HG03442 (cell line): ENCODE results near the gene ATP2A1.
"Not testable (repeated sequence)": the region's sequence is repeated elsewhere in the genome, so short reads cannot be mapped to it uniquely, and the experiment has no call there.

Experiments used
- ATAC-seq: cut with Tn5 transposase; IDR thresholded peaks from one replicate; pipeline ENCODE4 v1.9.1; 2021; ENCODE audit warnings: mild to moderate bottlenecking, moderate library complexity; ENCODE audit not compliant: unreplicated experiment

The ATP2A1 gene

GRCh38 chr16:28880589-28880915, 2.3 kb downstream of the ATP2A1 start:
- ATAC-seq = no peak

- ATAC-seq = no peak
These were observed 2.7 kb downstream of the ATP2A1 start for GRCh38 chr16:28880955-28881354.

GRCh38 chr16:28881565-28881964, 3.3 kb downstream of the ATP2A1 start:
- not testable (repeated sequence) for ATAC-seq

DNA sequence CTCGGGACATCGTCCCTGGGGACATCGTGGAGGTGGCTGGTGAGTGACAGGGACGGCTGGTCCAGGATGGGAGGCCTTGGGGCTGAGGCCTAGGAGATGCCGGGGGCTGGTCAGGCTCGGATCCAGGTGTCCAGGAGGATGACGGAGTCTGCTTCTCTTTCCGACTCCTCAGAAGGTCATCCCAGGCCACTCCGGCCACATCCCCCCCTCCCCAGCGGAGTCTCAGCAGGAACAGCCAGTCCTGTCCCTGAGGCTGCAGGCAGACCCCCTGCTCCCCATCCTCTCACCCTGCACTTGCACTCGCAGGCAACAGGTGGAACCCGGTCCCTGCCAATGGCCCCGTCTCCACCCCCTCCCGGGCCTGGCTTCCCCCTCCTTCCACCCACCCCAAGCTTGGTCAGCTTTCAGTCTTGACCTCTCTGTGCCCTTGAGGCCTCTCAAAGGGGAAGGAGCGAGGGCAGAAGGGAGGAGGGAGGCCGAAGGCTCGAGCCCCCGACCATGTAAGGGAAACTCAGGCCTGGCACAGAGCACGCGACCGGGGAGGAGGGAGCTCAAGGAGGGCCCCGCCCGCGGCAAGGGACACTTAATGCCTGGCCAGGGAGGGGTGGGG, 4.4 kb downstream of the ATP2A1 start:
- ATAC-seq = no peak

DNA sequence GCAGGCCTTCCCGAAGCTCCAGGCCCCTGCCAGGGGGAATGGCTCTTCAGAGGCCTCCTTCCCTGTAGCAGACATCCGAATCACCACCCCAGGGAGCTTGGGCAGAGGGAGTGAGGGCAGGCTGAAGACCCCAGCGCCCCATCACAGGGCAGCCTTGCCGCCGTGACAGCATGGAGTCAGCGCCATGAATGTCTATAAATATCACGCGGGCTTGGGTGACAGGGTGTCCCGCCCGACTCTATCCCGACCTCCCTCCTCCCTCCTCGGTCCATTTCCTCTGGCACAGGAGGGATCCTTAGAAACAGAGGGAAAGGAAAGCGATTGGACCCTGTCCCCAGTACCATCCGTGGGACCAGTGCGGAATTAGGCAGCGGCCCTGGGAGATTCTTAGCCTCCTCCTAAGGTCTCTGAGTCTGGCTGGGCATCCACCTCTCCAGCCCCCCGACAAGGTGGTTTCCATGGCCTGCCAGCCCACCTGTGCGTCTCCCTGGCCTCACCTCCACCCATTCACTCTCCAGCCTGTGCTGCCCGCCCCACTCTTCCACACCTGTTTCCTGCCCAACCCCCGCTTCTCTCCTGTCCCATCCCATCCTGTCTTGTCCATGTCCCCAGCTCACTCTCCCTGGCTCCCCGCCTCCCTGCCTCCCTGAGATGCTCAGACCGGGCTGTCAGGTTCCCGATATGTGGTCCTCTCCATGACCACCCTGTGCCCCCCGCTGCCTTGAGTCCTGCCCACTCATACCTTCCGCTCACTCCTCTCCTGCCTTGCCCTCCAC, 5.1 kb downstream of the ATP2A1 start:
- ATAC-seq = no peak

GRCh38 chr16:28884045-28884444, 5.8 kb downstream of the ATP2A1 start:
- no peak for ATAC-seq

GRCh38 chr16:28886945-28887344, 8.7 kb downstream of the ATP2A1 start:
- no peak for ATAC-seq

GRCh38 chr16:28890355-28890754, 12.1 kb downstream of the ATP2A1 start:
- ATAC-seq = not testable (repeated sequence)

DNA sequence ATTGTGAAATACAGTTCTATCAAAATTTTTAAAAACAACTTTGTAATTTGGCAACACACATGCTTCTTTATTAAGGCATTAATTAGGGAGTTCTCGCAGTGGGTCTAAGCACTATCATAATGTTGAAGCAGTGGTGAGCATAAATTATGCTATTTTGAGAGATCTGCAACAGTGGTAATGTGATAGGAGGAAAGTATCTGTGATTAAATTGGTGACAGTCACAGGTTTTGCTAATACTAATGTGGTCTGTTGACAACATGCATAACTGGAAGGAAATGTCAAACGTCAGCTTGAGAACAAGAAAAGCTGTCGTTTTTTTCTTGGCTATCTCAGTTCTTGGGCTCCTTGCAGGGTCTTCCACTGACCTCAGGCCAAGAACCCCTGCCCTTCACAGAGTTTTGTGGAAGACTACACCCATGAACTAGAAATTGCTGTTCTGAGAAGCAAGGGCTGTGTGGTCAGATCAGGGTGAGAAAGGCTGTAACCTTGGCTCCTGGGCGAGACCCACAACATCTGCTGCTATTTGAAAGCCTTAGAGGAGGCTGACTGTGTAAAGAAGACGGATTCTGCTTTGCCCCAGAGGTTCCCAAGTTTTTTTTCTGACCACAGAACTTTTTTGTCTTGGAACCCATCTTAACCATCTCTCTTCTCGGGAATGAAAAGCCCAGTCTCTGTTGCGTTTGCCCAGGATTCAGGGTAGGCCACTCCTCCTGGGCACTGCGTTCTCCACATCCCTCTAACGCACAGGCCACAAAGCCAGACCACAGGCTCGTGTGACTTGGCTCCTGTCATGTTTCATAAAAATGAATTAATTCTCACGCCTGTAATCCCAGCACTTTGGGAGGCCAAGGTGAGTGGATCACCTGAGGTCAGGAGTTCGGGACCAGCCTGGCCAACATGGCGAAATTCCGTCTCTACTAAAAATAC, 13.9 kb downstream of the ATP2A1 start:
- ATAC-seq = no peak

DNA sequence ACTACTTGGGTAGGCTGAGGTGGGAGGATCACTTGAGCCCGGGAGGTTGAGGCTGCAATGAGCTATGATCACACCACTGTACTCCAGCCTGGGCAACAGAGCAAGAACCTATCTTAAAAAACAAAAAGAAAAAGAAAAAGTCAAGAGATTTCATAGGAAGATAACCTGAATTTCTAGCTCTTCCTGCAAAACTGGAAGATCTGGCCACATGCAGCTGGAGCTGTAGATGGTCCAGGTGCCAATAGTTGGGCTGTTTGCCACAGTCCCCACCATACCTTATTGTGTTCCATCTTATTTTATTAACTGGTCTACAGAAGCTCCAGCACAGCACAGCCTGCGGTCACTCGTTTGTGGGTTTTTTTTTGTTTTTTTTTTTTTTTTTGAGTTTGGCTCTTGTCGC, 15.0 kb downstream of the ATP2A1 start:
- ATAC-seq = no peak

DNA sequence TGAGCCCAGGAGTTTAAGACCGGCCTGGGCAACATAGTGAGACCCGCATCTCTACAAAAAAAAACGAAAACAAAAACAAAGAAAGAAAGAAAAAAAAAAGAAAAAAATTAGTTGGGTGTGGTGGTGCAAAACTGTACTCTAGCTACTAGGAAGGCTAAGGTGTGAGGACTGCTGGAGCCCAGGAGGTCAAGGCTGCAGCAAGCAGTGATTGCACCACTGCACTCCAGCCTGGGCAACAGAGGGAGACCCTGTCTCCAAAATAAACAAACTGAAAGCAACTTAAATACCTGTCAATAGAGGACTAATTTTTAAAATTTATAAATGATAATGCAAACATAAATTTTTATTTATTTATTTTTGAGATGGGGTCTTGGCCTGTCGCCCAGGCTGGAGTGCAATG, 17.3 kb downstream of the ATP2A1 start:
- ATAC-seq = no peak

- ATAC-seq = no peak
These were observed 19.5 kb downstream of the ATP2A1 start for GRCh38 chr16:28897826-28898225.

DNA sequence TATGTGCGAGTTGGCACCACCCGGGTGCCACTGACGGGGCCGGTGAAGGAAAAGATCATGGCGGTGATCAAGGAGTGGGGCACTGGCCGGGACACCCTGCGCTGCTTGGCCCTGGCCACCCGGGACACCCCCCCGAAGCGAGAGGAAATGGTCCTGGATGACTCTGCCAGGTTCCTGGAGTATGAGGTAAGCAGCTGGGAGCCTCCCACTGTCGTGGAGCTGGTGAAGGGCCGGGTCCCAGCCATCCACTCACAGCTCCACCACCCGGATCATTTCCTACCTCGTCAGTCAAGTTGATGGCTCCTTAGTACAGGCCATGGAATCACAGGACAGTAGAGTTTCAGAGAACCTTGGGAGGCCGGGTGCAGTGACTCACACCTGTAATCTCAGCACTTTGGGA, 20.0 kb downstream of the ATP2A1 start:
- no peak for ATAC-seq

DNA sequence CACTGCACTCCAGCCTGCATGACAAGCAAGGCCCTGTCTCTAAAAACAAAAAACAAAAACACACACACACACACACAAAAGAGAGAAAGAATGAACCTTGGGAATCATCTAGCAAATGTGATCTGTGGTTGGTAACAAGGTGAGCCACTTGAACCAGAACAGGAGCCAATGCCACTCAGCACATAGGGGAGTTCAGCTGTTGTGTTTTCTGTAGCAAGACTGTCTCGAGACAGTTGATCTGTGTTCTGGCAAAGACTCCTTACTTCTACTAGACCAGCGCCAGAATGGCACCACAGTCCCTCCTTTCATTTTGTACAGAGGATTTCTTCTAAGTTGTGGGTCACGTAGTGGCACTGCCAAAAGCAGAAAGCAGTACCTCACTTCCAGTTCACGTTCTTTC, 20.7 kb downstream of the ATP2A1 start:
- ATAC-seq = no peak

DNA sequence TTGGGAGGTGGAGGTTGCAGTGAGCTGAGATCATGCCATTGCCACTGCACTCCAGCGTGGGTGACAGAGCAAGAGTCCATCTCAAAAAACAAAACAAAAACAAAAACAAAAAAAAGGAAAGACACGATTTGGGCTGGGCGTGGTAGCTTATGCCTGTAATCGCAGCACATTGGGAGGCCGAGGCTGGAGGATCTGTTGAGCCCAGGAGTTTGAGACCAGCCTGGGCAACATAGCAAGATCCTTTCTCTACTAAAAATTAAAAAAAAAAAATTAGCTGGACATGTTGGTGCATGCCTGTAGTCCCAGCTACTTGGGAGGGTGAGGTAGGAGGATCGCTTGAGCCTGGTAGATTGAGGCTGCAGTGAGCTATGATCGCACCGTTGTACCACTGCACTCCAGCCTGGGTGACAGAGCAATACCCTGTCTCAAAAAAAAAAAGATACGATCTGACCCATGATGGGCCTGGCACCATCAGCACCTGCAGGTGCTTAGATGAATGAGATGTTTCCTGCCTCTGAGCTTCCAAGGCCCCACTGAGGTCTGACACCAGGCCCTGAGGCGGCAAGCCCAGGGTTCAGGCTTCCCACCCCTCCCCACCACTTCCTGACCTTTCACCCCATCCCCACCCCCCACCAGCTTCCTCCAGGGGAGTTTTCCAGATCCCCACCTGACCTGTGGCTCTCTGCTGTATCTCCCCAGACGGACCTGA, 21.7 kb downstream of the ATP2A1 start:
- no peak for ATAC-seq

- no peak for ATAC-seq
These were observed 22.3 kb downstream of the ATP2A1 start for GRCh38 chr16:28900601-28901000.

GRCh38 chr16:28901862-28902261, 23.6 kb downstream of the ATP2A1 start:
- ATAC-seq = no peak

DNA sequence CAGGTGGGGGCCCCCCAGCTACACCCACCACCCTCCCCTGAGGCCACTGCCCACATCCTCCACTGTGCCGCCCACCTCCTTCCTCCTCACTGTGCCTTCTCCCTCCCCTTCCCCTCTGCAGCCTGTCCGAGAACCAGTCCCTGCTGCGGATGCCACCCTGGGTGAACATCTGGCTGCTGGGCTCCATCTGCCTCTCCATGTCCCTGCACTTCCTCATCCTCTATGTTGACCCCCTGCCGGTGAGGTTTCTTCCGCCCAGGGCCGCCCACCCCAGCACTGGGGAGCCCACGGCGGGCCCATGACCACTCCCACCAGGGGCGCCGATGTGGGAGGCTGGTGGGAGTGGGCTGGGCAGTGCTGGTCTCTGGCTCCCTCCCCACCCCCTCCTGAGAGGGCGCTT, 24.6 kb downstream of the ATP2A1 start:
- ATAC-seq = no peak

DNA sequence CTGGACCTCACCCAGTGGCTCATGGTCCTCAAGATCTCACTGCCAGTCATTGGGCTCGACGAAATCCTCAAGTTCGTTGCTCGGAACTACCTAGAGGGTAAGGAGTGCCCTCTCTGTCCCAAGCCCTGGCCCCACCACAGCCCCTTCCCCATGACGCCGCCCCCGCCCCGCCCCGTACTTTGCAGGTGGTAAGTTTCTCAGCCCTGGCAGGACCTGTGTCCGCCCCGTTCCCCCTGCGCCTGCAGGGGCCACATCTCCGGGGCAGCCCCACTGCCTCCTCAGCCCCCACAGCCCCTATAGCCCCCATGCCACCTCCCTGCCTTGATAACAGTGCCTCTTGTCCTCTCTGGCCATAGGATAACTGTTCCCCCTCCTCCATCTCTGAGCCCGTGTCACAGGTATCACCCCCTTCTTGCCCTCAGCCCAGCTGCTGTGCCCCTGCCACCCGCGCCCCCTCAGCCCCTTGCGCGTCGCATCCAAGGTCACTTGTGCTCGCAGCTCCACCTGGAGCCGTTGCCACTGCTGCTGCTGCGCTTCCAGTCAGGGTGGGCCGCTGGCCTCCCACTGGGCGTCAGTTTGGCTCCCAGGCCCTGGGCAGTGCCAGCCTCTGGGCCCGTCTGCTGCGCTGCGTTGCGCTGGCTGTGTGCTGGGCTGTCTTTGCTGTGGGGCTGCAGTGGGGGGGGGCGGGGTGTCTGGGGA, 25.2 kb downstream of the ATP2A1 start:
- ATAC-seq = no peak

- ATAC-seq = no peak
These were observed 26.1 kb downstream of the ATP2A1 start for GRCh38 chr16:28904363-28904762.

- ATAC-seq = no peak
These were observed 26.5 kb downstream of the ATP2A1 start for GRCh38 chr16:28904828-28905227.
